ENCODE results near the gene MRPL54.

MRPL54 gene

GRCh38 chr19:3770136-3770999 lies 7.9 kb downstream of the MRPL54 start:
- no peak for DNase-seq (ENCODE audit: low read depth)

- no peak for DNase-seq (ENCODE audit: low read depth)
Measured at GRCh38 chr19:3771000-3771905, 8.8 kb downstream of the MRPL54 start.

DNA sequence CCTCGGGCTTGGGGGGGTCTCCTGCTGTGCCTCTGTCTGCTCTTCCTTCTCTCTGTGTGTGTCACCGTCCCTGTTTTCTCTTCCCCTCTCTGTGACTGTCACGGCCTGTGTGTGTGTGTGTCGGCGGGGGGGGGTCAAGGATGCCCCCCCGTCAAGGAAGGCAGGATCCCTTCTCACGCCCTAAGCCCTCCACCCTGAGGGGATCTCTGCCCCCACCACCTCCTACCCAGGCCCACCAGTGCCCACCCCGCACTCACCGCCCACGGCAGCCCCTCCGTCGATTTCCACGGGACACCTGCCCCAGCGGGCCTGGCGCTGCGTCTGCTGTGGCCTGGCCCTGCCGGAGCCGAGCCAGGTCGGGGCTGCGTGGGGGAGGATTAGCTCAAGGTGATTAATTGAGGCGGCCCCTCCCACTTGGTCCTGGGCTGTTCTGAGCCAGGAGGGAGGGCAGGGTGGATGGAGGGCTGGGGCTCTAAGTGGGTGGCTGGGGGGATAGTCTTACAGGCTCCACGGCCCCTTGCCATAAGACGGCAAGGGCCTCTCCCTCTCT lies 9.5 kb downstream of the MRPL54 start, which contains the start of gene RAX2:
Gene RAX2 (minus strand): TSS at position 323 of the 550 bp plus-strand sequence. CDS start 486 bp downstream, outside the sequence.
- no peak for DNase-seq (ENCODE audit: low read depth)

DNA sequence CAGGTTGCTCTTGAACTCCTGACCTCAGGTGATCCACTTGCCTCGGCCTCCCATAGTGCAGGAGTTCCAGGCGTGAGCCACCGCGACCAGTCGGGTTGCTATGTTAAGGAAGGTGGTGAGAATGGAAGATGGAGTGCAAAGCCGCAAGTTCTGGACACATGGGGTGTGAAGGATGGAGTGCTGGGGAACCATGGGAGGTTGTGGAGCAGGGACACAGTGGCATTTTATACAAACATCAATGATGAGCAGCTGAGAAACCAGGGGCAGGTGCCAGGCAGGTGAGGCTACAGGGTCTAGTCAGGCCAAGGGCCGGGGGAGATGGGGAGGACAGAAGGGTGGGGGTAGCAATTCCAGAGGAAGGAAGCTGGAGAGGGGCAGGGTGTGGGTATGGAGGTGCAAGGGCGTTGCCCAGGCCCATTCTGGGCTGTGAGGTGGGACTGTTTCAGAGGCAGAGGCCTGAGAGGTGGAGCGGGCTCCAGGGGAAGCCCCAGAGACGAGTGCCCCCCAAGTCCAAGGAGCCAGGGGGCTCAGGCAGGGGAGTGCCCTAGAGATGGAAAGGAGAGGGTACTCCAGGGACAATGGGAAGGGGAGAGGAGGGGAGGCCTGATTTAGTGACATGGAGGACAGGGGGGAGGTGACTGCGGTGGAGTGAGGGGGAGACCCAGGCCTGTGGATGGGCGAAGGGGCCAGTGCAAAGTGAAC lies 11.5 kb downstream of the MRPL54 start:
- no peak for DNase-seq (ENCODE audit: low read depth)

DNA sequence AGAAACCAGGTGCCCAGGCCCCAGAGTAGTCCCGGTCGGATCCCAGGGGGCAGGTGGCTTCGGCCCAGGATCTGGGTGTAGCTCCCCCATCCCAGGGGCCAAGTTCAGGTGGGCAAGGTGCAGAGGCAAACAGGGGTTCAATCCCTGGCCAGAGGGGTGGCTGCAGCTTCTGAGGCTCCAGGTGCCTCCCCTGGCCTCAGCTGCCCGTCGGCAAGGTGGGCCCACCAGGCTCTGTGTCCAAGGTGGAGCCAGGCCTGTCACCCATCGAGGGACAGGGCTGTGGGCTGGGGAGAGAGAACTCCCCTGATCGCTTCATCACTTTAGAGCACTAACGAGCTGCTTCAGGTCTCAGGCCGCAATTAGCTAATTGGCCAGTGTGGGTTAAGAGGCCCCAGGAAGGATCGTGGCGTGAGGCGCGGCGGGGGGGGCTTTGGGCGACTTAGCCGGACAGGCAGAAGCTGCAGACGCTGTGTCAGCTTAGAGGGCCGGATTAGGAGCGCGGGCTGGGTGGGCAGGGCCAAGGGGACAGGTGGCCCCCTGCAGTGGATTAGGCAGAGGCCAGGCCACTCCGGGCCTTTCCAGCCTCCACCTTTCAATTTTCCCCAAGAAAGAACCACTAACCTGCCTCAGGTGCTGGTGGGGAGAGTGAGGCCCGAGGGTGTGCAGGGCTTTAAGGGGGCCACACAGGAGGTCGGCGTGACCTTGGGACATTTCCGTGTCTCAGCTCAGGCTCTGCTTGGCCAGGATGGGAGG lies 12.3 kb downstream of the MRPL54 start:
- DNase-seq (ENCODE audit: low read depth) = no peak

GRCh38 chr19:3775374-3775711 lies 12.9 kb downstream of the MRPL54 start:
- no peak for DNase-seq (ENCODE audit: low read depth)

DNA sequence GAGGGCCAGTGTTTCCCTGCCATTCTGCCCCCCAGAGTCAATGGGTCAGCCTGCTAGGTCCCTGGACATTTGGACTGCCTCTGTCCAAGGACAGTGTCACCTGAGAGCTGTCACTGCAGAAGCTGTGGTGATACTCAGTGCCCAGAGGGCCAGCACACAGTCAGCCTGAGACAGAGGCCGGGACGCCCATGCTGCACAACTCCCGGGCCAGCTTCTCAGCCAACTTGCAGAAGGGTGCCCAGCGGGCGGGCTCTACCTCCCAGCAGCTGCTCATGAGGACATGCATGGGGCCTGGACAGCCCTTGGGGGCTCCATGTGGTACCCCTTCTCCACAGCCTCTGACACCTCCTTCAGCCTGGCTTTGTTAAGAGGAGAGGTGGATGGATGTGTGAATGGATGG lies 13.3 kb downstream of the MRPL54 start:
- no peak for DNase-seq (ENCODE audit: low read depth)

GRCh38 chr19:3776479-3777040 lies 14.1 kb downstream of the MRPL54 start:
- DNase-seq (ENCODE audit: low read depth) = no peak

- no peak for DNase-seq (ENCODE audit: low read depth)
Measured at GRCh38 chr19:3778104-3778867, 15.8 kb downstream of the MRPL54 start.

GRCh38 chr19:3778899-3779723 lies 16.6 kb downstream of the MRPL54 start:
- no peak for DNase-seq (ENCODE audit: low read depth)

DNA sequence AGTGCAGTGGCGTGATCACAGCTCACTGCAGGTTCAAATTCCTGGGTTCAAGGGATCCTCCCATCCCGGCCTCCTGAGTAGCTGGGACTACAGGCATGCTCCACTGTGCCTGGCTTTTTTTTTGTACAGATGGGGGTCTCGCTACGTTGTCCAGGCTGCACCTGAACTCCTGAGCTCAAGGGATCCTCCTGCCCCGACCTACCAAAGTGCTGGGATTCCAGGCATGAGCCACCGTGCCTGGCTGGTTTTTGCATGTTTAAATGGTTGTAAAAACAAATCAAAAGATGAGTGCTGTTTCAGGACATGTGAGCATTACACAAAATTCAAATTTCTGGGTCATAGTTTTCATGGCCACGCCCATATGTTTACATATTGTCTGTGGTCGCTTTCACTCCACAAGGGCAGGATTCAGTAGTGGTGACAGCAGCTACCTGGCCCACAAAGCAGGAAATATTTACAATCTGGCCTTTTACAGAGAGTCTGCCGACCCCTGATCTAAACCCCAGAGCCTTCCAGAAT lies 18.4 kb downstream of the MRPL54 start:
- no peak for DNase-seq (ENCODE audit: low read depth)

DNA sequence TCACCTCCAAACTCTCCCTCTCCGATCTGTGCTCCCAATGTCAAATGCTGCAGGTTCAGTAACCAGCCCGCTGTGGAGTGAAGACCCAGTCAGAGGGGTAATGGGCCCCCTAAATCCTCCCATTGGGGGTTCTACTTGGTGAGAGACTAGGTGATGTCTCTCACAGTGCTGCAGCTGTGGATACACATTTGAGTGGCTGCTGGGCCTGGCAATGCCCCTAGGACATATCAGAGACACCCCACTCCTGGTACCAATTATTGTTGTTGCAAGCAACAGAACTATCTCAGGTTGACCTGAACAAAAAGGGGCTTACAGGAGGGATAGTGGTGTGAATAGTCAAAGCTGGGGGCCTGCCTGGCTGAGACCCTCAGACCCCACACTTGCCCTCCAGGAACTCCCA lies 19.1 kb downstream of the MRPL54 start:
- DNase-seq (ENCODE audit: low read depth) = no peak

- DNase-seq (ENCODE audit: low read depth) = no peak
Measured at GRCh38 chr19:3782330-3782729, 19.8 kb downstream of the MRPL54 start.

- DNase-seq (ENCODE audit: low read depth) = no peak
Measured at GRCh38 chr19:3782903-3783302, 20.4 kb downstream of the MRPL54 start.

DNA sequence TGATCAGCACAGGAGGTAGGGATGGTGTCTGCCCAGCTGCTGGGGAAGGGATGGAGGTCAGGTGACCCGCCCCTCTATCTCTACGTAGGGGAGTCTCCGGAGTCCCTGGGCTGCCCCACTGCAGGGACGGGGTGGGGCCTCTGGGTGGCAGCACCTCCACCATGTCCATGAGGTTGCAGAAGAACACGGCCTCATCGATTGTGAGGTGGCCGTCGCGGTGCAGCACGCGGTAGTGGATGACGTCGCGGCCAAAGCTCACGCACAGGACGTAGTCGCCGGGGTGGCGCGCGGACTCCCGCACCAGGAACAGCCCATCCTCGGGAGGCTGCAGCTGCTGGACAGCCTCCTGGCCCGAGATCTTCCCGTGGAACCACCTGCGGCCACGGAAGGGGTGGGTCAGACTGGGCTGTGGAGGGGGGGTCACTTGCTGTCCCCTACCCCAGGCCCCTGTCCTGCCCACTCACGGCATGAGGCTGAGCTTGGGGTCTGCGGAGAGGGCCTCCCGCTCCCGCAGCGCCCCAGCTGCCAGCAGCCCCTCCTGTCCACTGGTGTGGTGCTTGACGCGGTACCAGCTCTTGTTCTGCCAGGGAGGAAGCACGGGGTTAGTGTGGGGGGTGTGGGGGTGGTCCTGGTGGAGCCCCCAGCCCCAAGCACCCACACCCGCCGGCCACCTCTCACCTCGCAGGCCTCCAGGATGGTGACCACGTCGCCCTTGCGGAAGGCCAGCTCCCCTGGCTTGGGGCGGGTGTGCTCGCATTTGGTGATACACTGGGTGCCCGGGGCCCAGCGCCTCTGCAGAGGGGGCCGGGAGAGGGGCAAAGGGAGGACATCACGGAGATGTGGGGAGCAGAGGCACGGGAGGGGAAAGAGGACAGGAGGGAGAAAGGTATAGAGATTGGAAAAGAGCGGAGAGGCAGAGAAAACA lies 21.4 kb downstream of the MRPL54 start:
- peak; percentile 29 for DNase-seq (ENCODE audit: low read depth)

DNA sequence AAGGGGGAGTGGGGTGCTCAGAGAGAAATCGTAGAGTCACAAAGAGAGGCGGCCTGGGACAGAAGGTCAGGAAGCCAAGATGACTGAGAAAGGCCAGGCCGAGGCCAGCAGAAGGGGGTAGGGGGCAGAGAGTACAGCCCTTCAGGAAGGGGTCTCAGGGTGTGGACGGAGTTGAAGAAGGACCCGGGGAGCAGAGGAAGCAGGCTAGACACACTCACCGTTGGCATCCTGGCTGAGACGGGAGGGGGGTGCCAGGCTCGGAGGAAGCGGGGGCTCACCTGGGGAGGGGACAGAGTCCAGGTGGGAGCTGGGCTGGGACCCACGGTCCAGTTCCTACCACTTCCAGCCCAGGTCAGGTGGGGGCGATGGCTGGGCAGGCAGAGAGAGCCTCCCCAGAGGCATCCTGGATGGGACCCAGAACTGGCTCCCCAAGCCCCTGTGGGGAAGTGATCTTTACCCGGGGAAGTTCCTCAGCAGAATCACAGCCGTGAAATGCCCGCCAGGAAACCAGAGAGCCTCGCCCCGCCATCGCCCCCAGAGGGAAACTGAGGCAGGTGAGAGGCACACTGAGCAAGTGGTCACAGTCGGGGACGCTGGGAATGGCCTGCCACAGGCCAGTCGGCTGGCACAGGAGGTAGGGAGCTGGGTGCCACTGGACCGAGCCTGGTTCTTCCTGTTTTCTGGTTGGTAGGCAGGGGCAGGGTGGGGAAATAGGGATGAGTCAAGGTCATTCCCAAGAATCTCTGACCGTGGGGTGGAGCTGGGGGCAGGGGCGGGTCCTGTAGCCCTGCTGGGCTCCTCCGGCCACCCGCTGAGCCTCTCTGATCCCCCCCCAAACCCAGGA lies 22.3 kb downstream of the MRPL54 start:
- DNase-seq (ENCODE audit: low read depth) = no peak

GRCh38 chr19:3785451-3785937 lies 23.0 kb downstream of the MRPL54 start:
- DNase-seq (ENCODE audit: low read depth) = peak; percentile 24

Measured in activated gamma-delta T cell treated with anti-CD3 and anti-CD28 coated beads, Interleukin-2, amount 50 U/mL, for 16 hours (primary cell).